ENCODE data around the gene PRSS57.
"Not testable (repeated sequence)": the region's sequence is repeated elsewhere in the genome, so short reads cannot be mapped to it uniquely, and the experiment has no call there.

PRSS57 gene

GRCh38 chr19:695352-695949 is at the start of gene PRSS57:
Gene PRSS57, minus strand, starts transcription at chr19:695452. Its CDS starts 22 bp downstream, at chr19:695430.
- DNase-seq: no peak

DNA sequence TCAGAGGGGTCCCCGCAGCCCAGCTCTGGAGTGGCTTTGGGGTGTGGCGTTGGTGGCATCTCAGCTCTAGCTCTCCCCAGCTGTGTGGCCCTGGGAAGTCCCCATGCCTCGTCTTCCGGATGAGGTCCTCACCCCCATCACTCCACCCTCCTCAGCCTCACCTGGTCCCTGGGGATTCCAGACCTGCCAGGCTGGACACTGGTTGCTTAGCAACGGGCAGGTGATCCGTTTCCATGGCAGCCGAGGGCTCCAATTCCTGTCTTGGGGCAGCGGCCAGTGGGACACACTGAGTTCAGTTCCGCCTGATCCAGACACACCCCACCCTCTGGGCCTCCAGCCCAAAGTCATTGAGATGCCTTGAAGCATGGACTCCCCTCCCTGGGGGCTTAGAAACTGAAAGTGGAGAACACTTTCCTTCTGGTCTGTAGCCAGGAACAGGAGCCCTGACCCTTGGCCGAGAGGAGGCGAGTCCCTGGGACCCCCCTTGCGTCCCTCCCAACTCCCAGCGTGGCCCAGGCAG is 48.0 kb upstream of the PRSS57 start:
- DNase-seq: no peak

DNA sequence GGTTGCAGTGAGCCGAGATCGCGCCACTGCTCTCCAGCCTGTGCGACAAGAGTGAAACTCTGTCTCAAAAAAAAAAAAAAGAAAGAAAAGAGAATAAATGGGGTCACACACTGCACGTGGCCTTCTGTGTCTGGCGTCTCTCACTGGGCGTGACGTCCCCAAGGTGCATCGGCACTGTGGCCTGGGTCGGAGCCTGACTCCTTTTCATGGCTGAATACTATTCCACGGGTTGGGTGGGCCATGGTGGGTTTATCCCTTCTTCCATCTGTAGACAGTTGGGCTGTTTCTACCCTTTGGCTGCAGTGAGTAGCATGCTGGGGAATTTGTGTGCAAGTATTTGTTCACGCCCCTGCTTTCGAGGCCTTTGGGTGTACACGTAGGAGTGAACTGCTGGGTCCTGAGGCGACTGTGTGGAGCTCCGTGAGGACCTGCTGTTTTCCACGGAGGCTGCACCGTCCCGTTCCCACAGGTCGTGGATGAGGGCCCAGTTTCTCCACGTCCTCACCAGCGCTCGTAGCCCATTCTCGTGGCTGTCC is 47.4 kb upstream of the PRSS57 start:
- no peak for DNase-seq

DNA sequence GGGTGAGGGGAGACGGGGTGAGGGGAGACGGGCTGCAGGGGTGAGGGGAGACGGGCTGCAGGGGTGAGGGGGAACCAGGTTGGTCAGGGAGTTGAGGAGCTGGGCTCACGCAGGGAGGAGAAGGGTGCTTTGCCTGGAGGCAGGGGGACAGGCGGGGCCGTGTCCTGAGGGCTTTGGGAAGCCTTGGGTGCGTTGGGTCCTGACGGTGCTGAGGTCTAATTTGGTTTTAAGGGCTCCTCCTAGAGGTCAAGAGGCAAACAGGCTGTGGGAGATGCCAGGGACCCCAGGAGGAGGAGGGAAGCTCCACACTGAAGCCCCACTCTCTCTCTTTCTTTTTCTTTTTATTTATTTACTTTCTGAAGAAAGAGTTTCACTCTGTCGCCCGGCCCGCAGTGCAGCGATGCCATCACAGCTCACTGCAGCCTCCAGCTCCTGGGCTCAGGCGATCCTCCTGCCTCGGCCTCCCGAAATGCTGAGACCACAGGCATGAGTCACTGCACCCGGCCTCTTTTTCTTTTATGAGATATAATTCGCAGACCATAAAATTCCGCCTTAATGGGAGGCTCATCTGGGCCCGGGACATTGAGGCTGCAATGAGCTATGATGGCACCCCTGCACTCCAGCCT is 46.4 kb upstream of the PRSS57 start:
- DNase-seq: no peak

DNA sequence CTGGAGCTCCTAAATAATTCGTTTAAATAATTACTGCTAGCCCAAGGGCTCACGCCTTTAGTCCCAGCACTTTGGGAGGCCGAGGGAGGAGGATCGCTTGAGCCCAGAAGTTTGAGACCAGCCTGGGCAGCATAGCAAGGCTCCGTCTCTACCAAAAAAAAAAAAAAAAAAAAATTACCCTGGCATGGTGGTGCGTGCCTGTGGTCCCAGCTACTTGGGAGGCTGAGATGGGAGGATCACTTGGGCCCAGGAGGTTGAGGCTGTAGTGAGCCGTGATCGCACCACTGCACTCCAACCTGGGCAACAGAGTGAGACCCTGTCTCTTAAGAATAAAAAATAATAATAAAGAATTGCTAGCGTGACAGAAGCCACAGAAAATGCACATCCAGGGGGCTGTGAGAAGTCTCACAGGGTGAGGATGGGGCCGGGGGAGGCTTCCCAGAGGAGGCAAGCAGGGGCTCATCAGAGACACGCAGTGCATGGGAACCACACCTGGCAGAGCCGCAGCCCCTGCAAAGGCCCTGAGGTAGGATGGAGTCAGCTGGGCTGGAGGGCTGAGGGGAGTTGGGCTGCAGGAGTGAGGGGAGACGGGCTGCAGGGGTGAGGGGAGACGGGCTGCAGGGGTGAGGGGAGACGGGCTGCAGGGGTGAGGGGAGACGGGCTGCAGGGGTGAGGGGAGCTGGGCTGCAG is 45.7 kb upstream of the PRSS57 start:
- DNase-seq: not testable (repeated sequence)

DNA sequence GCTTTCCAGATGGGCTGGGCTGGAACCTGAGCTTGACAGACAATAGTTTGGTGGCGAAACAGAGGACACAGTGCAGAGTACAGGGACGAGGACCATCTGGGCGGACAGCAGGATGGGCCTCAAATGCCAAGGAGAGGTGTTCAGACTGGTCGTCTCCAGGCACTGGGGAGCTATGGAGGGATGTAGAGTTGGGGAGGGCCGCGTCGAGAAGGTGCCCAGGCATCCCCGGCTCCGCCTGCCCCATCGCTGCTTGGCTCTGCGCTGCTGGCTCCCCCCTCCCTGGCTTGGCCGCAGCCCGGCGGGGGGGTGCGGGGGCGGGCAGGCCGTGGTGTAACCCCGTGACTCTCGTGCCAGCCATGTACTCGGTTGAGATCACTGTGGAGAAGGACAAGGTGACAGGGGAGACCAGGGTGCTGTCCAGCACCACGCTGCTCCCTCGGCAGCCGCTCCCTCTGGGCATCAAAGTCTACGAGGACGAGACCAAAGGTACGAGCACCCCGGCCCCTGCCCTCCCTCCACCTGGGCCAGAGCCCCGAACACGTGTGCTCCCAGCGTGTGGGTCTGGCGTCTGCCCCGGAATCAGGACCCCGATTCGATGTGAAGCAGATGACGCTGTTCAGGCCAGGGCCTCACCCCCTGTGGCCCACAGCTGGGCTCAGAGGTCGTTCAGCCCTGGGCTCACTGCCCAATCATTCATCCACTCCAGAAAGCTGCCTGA is 44.9 kb upstream of the PRSS57 start:
- no peak for DNase-seq

GRCh38 chr19:738509-739128 is 43.4 kb upstream of the PRSS57 start:
- DNase-seq: no peak

- DNase-seq: no peak
These were observed 42.4 kb upstream of the PRSS57 start for GRCh38 chr19:737591-738093.

- no peak for DNase-seq
These were observed 40.9 kb upstream of the PRSS57 start for GRCh38 chr19:736125-736524.

- DNase-seq: no peak
These were observed 39.5 kb upstream of the PRSS57 start for GRCh38 chr19:734716-735115.

DNA sequence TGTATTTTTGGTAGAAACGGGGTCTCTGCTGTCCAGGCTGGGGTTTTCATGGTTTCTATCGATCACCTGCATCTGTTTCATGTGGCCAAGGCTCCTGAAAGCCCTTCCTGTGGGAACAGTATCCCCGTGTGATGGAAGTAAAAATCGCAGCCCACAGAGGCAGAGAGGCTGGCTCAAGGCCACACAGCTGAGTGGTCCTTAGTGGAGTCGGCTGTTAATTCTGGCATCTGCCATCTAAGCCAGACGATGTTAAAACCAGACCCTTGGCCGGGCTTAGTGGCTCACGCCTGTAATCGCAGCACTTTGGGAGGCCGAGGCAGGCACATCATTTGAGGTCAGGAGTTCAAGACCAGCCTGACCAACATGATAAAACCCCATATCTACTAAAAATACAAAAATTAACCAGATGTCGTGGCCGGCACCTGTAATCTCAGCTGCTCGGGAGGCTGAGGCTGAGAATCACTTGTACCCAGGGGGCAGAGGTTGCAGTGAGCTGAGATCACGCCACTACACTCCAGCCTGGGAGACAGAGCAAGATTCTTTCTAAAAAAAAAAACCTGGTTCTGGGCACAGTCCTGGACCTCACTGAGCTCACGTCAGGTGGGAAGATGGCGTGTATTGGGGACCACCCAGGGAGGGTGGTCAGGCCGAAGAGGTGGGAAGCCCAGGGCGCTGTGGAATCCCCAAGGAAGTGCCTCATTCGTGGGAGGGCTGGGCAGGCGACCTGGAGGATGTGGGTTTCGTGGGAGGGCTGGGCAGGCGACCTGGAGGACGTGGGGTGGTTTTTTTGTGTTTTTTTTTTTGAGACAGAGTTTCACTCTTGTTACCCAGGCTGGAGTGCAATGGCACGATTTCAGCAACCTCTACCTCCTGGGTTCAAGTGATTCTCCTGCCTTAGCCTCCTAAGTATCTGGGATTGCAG is 37.2 kb upstream of the PRSS57 start:
- DNase-seq: no peak

DNA sequence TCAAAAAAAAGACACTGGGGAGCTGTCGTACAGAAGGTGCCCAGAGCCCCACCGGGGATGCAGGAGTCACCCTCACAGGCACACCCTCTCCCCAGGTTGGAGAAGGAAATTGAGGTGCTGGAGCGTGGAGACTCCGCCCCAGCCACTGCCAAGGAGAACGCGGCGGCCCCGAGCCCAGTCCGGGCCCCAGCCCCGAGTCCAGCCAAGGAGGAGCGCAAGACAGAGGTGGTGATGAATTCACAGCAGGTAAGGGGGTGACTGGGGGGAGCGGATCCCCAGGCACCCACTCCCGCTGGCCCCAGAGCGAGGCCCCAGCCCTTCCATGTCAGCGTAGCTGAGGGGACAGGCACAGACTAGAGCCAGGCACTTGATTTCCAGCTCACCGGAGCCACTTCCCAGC is 35.7 kb upstream of the PRSS57 start:
- DNase-seq: no peak

GRCh38 chr19:729965-730668 is 34.9 kb upstream of the PRSS57 start:
- DNase-seq: no peak

DNA sequence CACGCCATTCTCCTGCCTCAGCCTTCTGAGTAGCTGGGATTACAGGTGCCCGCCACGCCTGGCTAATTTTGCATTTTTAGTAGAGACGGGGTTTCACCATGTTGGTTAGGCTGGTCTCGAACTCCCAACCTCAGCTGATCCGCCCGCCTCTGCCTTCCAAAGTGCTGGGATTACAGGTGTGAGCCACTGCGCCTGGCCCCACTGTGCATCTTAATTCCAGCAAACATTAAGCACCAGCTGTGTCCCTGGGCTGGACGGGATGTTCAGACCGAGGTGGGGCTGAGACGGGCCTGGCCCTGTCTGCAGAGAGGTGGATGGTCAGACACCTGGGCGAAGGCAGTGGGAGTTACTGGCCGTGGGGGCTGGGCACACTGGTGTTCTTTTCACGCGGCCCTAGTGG is 34.3 kb upstream of the PRSS57 start:
- DNase-seq: not testable (repeated sequence)

- no peak for DNase-seq
These were observed 32.8 kb upstream of the PRSS57 start for GRCh38 chr19:728011-728410.

- no peak for DNase-seq
These were observed 32.0 kb upstream of the PRSS57 start for GRCh38 chr19:726993-727956.

DNA sequence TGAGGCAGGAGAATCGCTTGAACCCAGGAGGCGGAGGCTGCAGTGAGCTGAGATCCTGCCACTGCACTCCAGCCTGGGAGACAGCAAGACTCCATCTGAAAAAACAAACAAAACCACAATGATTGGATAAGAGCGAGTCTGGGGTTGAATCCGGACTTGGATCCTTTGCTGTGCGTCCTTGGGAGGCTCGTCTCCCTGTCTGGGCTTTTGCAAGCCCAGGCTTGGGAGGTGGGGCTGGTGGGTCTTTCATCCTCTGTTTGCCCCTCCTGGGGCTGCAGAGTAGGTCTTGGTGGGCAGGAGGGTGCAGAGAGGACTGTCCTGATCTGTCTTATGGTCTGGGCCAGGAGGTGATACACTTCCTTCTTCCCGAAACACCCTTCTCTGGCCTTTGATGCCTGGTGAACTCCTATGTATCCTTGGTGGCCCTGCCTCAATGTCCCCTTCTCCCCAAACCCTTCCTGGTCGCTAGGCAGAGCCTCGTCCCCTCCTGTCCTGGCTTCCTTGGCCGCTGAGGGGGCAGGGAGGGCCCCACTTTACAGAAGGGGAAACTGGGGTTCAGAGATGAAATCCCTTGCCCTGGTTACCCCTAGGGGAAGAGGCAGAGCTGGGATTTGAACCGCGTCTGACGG is 30.3 kb upstream of the PRSS57 start:
- DNase-seq: no peak

DNA sequence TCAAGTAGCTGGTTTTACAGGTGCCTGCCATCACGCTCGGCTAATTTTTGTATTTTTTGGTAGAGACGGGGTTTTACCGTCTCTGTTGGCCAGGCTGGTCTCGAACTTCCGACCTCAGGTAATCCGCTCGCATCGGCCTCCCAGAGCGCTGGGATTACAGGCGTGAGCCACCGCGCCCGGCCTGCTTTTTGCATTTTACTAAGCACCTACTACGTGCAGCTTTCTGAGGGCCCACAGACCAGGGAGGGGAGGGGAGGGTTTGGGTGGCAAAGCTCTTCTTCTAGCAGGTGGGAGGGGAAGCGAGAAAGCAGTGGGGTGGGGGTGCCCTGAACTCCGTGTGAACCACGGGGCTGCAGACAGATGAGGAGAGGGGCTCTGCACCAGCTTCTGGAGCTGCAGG is 28.5 kb upstream of the PRSS57 start:
- DNase-seq: no peak

- no peak for DNase-seq
These were observed 28.0 kb upstream of the PRSS57 start for GRCh38 chr19:723247-723646.
